GM21576 (cell line): Measurements from ENCODE around the gene ZCCHC8.
"Not testable (repeated sequence)": the region's sequence is repeated elsewhere in the genome, so short reads cannot be mapped to it uniquely, and the experiment has no call there.

Experiments
- ATAC-seq: cut with Tn5 transposase; IDR thresholded peaks from one replicate; pipeline ENCODE4 v1.9.1; 2021; ENCODE audit warnings: mild to moderate bottlenecking, moderate library complexity; ENCODE audit not compliant: unreplicated experiment

The ZCCHC8 gene

GRCh38 chr12:122473543-122474323, 27.0 kb downstream of the ZCCHC8 start:
- peak; percentile 76 for ATAC-seq

- no peak for ATAC-seq
Measured at GRCh38 chr12:122471324-122472226, 29.2 kb downstream of the ZCCHC8 start.

GRCh38 chr12:122470576-122470975, 30.2 kb downstream of the ZCCHC8 start:
- ATAC-seq = not testable (repeated sequence)

GRCh38 chr12:122469856-122470255, 30.9 kb downstream of the ZCCHC8 start:
- ATAC-seq = not testable (repeated sequence)

- ATAC-seq = no peak
Measured at GRCh38 chr12:122467983-122468382, 32.7 kb downstream of the ZCCHC8 start.

- not testable (repeated sequence) for ATAC-seq
Measured at GRCh38 chr12:122464317-122465042, 36.3 kb downstream of the ZCCHC8 start.

- ATAC-seq = no peak
Measured at GRCh38 chr12:122460641-122461040, 40.1 kb downstream of the ZCCHC8 start.

GRCh38 chr12:122460061-122460460, 40.7 kb downstream of the ZCCHC8 start:
- no peak for ATAC-seq

GRCh38 chr12:122459211-122459610, 41.5 kb downstream of the ZCCHC8 start:
- no peak for ATAC-seq

GRCh38 chr12:122458105-122459035, 42.4 kb downstream of the ZCCHC8 start:
- ATAC-seq = no peak

GRCh38 chr12:122457627-122458026, 43.1 kb downstream of the ZCCHC8 start:
- ATAC-seq = no peak

- no peak for ATAC-seq
Measured at GRCh38 chr12:122454739-122455138, 46.0 kb downstream of the ZCCHC8 start.

- no peak for ATAC-seq
Measured at GRCh38 chr12:122454250-122454721, 46.4 kb downstream of the ZCCHC8 start.

- ATAC-seq = no peak
Measured at GRCh38 chr12:122452701-122453285, 47.9 kb downstream of the ZCCHC8 start.

GRCh38 chr12:122449317-122449716, 51.4 kb downstream of the ZCCHC8 start:
- ATAC-seq = no peak

GRCh38 chr12:122447825-122448224, 52.9 kb downstream of the ZCCHC8 start:
- not testable (repeated sequence) for ATAC-seq

- ATAC-seq = not testable (repeated sequence)
Measured at GRCh38 chr12:122446390-122446789, 54.3 kb downstream of the ZCCHC8 start.

- not testable (repeated sequence) for ATAC-seq
Measured at GRCh38 chr12:122444071-122444470, 56.7 kb downstream of the ZCCHC8 start.

GRCh38 chr12:122438822-122439221, 61.9 kb downstream of the ZCCHC8 start:
- ATAC-seq = not testable (repeated sequence)
